ENCODE results near the gene PPP1R14B.
A peak's percentile ranks its signal among the peaks of the same experiment; 100 is the strongest.

DNA sequence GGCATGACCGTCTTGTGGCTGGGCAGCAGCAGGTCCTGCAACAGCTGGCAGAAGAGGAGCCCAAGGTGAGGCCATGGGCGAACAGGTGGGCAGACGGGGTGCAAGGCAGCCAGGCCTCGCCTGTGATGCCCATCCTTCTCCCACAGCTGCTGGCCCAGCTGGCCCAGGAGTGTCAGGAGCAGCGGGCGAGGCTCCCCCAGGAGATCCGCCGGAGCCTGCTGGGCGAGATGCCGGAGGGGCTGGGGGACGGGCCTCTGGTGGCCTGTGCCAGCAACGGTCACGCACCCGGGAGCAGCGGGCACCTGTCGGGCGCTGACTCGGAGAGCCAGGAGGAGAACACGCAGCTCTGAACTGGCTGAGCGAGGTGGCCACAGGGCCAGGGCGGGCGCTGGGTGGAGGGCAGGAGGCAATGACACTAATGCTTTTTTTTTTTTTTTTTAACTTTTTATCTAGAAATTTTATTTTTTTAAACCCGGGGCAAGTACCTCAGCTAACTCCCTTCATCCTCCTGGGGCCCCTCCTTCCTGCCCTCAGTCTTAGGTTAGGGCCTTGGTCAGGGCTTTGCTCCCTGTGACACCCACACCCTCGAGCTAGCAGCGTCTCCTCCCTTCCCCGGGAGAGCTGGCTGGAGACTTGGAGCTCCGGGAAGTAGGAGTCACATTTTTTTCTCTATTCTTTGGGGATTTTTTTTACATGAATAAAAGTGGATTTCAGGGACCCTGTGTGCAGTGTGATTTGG lies 20.6 kb upstream of the PPP1R14B start:
- TF ChIP-seq, protein P1, sequence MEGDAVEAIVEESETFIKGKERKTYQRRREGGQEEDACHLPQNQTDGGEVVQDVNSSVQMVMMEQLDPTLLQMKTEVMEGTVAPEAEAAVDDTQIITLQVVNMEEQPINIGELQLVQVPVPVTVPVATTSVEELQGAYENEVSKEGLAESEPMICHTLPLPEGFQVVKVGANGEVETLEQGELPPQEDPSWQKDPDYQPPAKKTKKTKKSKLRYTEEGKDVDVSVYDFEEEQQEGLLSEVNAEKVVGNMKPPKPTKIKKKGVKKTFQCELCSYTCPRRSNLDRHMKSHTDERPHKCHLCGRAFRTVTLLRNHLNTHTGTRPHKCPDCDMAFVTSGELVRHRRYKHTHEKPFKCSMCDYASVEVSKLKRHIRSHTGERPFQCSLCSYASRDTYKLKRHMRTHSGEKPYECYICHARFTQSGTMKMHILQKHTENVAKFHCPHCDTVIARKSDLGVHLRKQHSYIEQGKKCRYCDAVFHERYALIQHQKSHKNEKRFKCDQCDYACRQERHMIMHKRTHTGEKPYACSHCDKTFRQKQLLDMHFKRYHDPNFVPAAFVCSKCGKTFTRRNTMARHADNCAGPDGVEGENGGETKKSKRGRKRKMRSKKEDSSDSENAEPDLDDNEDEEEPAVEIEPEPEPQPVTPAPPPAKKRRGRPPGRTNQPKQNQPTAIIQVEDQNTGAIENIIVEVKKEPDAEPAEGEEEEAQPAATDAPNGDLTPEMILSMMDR (IDR thresholded peaks at IDR 0.05), result no peak
- TF ChIP-seq POLR2A (IDR thresholded peaks at IDR 0.05), result peak in 1 of 2 donors; percentile 22

Data from thyroid gland (tissue), 4 donors.